ENCODE data around the gene WNT5B. TPM values are rescaled to one million over a fixed set of nuclear protein-coding genes. Genes with fewer than 3 reads are reported as not detected.
A peak's percentile ranks its signal among the peaks of the same experiment; 100 is the strongest.

The WNT5B gene
- total and polyA plus RNA-seq, 2 donors: 4.1 to 4.8 TPM

- Histone ChIP-seq H3K9me3 (ENCODE audit: control insufficient read depth in 2 of 2, insufficient read depth in 1 of 2, low read length in 1 of 2) (no peaks in the 10 kb centered on the region), H3K27me3 (ENCODE audit: control insufficient read depth in 2 of 2, insufficient read depth in 1 of 2, low read length in 1 of 2) (no peaks in the 10 kb centered on the region), H3K36me3 (ENCODE audit: control insufficient read depth in 2 of 2, insufficient read depth in 2 of 2, low read length in 1 of 2) (no peaks in the 10 kb centered on the region), H3K4me1 (ENCODE audit: control insufficient read depth in 2 of 2, insufficient read depth in 2 of 2, low read length in 2 of 2) (peaks cover 0 to 20% of the 10 kb centered on the region in 2 donors), H3K27ac (ENCODE audit: low read depth in 1 of 2, low read length in 1 of 2) (no peak overlapping the region), H3K4me3 (ENCODE audit: low read length in 2 of 2) (no peak overlapping the region)
- DNase-seq (ENCODE audit: low read depth in 6 of 9, low spot score in 9 of 9): no peak
- 97% methylated on average over 4 of the region's 4 CpGs for WGBS
These were observed 9.9 kb upstream of the WNT5B start for GRCh38 chr12:1619159-1619558.

GRCh38 chr12:1619587-1619986 lies 9.4 kb upstream of the WNT5B start:
- 53% methylated on average over 8 of the region's 8 CpGs for WGBS
- Histone ChIP-seq H3K27ac (ENCODE audit: low read depth in 1 of 2, low read length in 1 of 2) (no peak overlapping the region), H3K36me3 (ENCODE audit: control insufficient read depth in 2 of 2, insufficient read depth in 2 of 2, low read length in 1 of 2) (no peaks in the 10 kb centered on the region), H3K4me1 (ENCODE audit: control insufficient read depth in 2 of 2, insufficient read depth in 2 of 2, low read length in 2 of 2) (peaks cover 0 to 20% of the 10 kb centered on the region in 2 donors), H3K27me3 (ENCODE audit: control insufficient read depth in 2 of 2, insufficient read depth in 1 of 2, low read length in 1 of 2) (no peaks in the 10 kb centered on the region), H3K9me3 (ENCODE audit: control insufficient read depth in 2 of 2, insufficient read depth in 1 of 2, low read length in 1 of 2) (no peaks in the 10 kb centered on the region), H3K4me3 (ENCODE audit: low read length in 2 of 2) (no peak overlapping the region)
- no peak for DNase-seq (ENCODE audit: low read depth in 6 of 9, low spot score in 9 of 9)

- 82% methylated on average over 1 of the region's 1 CpG for WGBS
- no peaks in the 10 kb centered on the region for H3K36me3 ChIP-seq (ENCODE audit: control insufficient read depth in 2 of 2, insufficient read depth in 2 of 2, low read length in 1 of 2)
- no peak overlapping the region for H3K4me3 ChIP-seq (ENCODE audit: low read length in 2 of 2)
- H3K27me3 ChIP-seq (ENCODE audit: control insufficient read depth in 2 of 2, insufficient read depth in 1 of 2, low read length in 1 of 2): no peaks in the 10 kb centered on the region
- H3K4me1 ChIP-seq (ENCODE audit: control insufficient read depth in 2 of 2, insufficient read depth in 2 of 2, low read length in 2 of 2): peaks cover 0 to 20% of the 10 kb centered on the region in 2 donors
- H3K27ac ChIP-seq (ENCODE audit: low read depth in 1 of 2, low read length in 1 of 2): no peak overlapping the region
- no peak for DNase-seq (ENCODE audit: low read depth in 6 of 9, low spot score in 9 of 9)
- no peaks in the 10 kb centered on the region for H3K9me3 ChIP-seq (ENCODE audit: control insufficient read depth in 2 of 2, insufficient read depth in 1 of 2, low read length in 1 of 2)
These were observed 8.9 kb upstream of the WNT5B start for GRCh38 chr12:1620092-1620491.

GRCh38 chr12:1622406-1622805 lies 6.6 kb upstream of the WNT5B start:
- no peaks in the 10 kb centered on the region for H3K36me3 ChIP-seq (ENCODE audit: control insufficient read depth in 2 of 2, insufficient read depth in 2 of 2, low read length in 1 of 2)
- H3K4me1 ChIP-seq (ENCODE audit: control insufficient read depth in 2 of 2, insufficient read depth in 2 of 2, low read length in 2 of 2): peaks cover 0 to 6% of the 10 kb centered on the region in 2 donors
- peaks cover under 1 to 6% of the 10 kb centered on the region in 2 donors for H3K27me3 ChIP-seq (ENCODE audit: control insufficient read depth in 2 of 2, insufficient read depth in 1 of 2, low read length in 1 of 2)
- no peaks in the 10 kb centered on the region for H3K9me3 ChIP-seq (ENCODE audit: control insufficient read depth in 2 of 2, insufficient read depth in 1 of 2, low read length in 1 of 2)
- no peak for DNase-seq (ENCODE audit: low read depth in 6 of 9, low spot score in 9 of 9)
- 93% methylated on average over 3 of the region's 3 CpGs for WGBS
- H3K27ac ChIP-seq (ENCODE audit: low read depth in 1 of 2, low read length in 1 of 2): no peak overlapping the region
- no peak overlapping the region for H3K4me3 ChIP-seq (ENCODE audit: low read length in 2 of 2)

- Histone ChIP-seq H3K36me3 (ENCODE audit: control insufficient read depth in 2 of 2, insufficient read depth in 2 of 2, low read length in 1 of 2) (no peaks in the 10 kb centered on the region), H3K4me3 (ENCODE audit: low read length in 2 of 2) (peak overlapping the region in 1 of 2 donors; percentile 32), H3K27me3 (ENCODE audit: control insufficient read depth in 2 of 2, insufficient read depth in 1 of 2, low read length in 1 of 2) (peaks cover 43 to 72% of the 10 kb centered on the region in 2 donors), H3K9me3 (ENCODE audit: control insufficient read depth in 2 of 2, insufficient read depth in 1 of 2, low read length in 1 of 2) (peaks cover 0 to 3% of the 10 kb centered on the region in 2 donors), H3K27ac (ENCODE audit: low read depth in 1 of 2, low read length in 1 of 2) (no peak overlapping the region), H3K4me1 (ENCODE audit: control insufficient read depth in 2 of 2, insufficient read depth in 2 of 2, low read length in 2 of 2) (peaks cover 0 to 26% of the 10 kb centered on the region in 2 donors)
- DNase-seq (ENCODE audit: low read depth in 6 of 9, low spot score in 9 of 9): no peak
- WGBS: 12% methylated on average over 32 of the region's 32 CpGs
These were observed 504 bp downstream of the WNT5B start for GRCh38 chr12:1629338-1630132.

GRCh38 chr12:1630133-1630826 lies 1.2 kb downstream of the WNT5B start:
- peak overlapping the region in 1 of 2 donors; percentile 27 for H3K27ac ChIP-seq (ENCODE audit: low read depth in 1 of 2, low read length in 1 of 2)
- no peaks in the 10 kb centered on the region for H3K36me3 ChIP-seq (ENCODE audit: control insufficient read depth in 2 of 2, insufficient read depth in 2 of 2, low read length in 1 of 2)
- peaks cover 0 to 26% of the 10 kb centered on the region in 2 donors for H3K4me1 ChIP-seq (ENCODE audit: control insufficient read depth in 2 of 2, insufficient read depth in 2 of 2, low read length in 2 of 2)
- peak in 1 of 9 donors; percentile 37 for DNase-seq (ENCODE audit: low read depth in 6 of 9, low spot score in 9 of 9)
- WGBS: under 1% methylated on average over 58 of the region's 58 CpGs
- H3K9me3 ChIP-seq (ENCODE audit: control insufficient read depth in 2 of 2, insufficient read depth in 1 of 2, low read length in 1 of 2): peaks cover 0 to 3% of the 10 kb centered on the region in 2 donors
- H3K27me3 ChIP-seq (ENCODE audit: control insufficient read depth in 2 of 2, insufficient read depth in 1 of 2, low read length in 1 of 2): peaks cover 43 to 72% of the 10 kb centered on the region in 2 donors
- H3K4me3 ChIP-seq (ENCODE audit: low read length in 2 of 2): peak overlapping the region in 1 of 2 donors; percentile 32

- 29% methylated on average over 23 of the region's 23 CpGs for WGBS
- Histone ChIP-seq H3K9me3 (ENCODE audit: control insufficient read depth in 2 of 2, insufficient read depth in 1 of 2, low read length in 1 of 2) (peaks cover 0 to 3% of the 10 kb centered on the region in 2 donors), H3K27me3 (ENCODE audit: control insufficient read depth in 2 of 2, insufficient read depth in 1 of 2, low read length in 1 of 2) (peaks cover 43 to 76% of the 10 kb centered on the region in 2 donors), H3K4me1 (ENCODE audit: control insufficient read depth in 2 of 2, insufficient read depth in 2 of 2, low read length in 2 of 2) (peaks cover 0 to 26% of the 10 kb centered on the region in 2 donors), H3K36me3 (ENCODE audit: control insufficient read depth in 2 of 2, insufficient read depth in 2 of 2, low read length in 1 of 2) (no peaks in the 10 kb centered on the region), H3K4me3 (ENCODE audit: low read length in 2 of 2) (no peak overlapping the region), H3K27ac (ENCODE audit: low read depth in 1 of 2, low read length in 1 of 2) (no peak overlapping the region)
- no peak for DNase-seq (ENCODE audit: low read depth in 6 of 9, low spot score in 9 of 9)
These were observed 2.0 kb downstream of the WNT5B start for GRCh38 chr12:1630827-1631591.

GRCh38 chr12:1632702-1633101 lies 3.7 kb downstream of the WNT5B start:
- no peak overlapping the region for H3K4me3 ChIP-seq (ENCODE audit: low read length in 2 of 2)
- WGBS: 88% methylated on average over 14 of the region's 14 CpGs
- DNase-seq (ENCODE audit: low read depth in 6 of 9, low spot score in 9 of 9): no peak
- peaks cover 0 to 3% of the 10 kb centered on the region in 2 donors for H3K9me3 ChIP-seq (ENCODE audit: control insufficient read depth in 2 of 2, insufficient read depth in 1 of 2, low read length in 1 of 2)
- peaks cover 40 to 67% of the 10 kb centered on the region in 2 donors for H3K27me3 ChIP-seq (ENCODE audit: control insufficient read depth in 2 of 2, insufficient read depth in 1 of 2, low read length in 1 of 2)
- no peaks in the 10 kb centered on the region for H3K36me3 ChIP-seq (ENCODE audit: control insufficient read depth in 2 of 2, insufficient read depth in 2 of 2, low read length in 1 of 2)
- no peak overlapping the region for H3K27ac ChIP-seq (ENCODE audit: low read depth in 1 of 2, low read length in 1 of 2)
- peaks cover 0 to 26% of the 10 kb centered on the region in 2 donors for H3K4me1 ChIP-seq (ENCODE audit: control insufficient read depth in 2 of 2, insufficient read depth in 2 of 2, low read length in 2 of 2)

All from thymus (tissue), 11 donors.